Measurements from ENCODE around the gene ATF3. TPM values are rescaled to one million over a fixed set of nuclear protein-coding genes. Genes with fewer than 3 reads are reported as not detected.

ATF3 gene
- total and polyA plus RNA-seq, 11 donors: 4.6 to 74.5 (median 17.8) TPM

DNA sequence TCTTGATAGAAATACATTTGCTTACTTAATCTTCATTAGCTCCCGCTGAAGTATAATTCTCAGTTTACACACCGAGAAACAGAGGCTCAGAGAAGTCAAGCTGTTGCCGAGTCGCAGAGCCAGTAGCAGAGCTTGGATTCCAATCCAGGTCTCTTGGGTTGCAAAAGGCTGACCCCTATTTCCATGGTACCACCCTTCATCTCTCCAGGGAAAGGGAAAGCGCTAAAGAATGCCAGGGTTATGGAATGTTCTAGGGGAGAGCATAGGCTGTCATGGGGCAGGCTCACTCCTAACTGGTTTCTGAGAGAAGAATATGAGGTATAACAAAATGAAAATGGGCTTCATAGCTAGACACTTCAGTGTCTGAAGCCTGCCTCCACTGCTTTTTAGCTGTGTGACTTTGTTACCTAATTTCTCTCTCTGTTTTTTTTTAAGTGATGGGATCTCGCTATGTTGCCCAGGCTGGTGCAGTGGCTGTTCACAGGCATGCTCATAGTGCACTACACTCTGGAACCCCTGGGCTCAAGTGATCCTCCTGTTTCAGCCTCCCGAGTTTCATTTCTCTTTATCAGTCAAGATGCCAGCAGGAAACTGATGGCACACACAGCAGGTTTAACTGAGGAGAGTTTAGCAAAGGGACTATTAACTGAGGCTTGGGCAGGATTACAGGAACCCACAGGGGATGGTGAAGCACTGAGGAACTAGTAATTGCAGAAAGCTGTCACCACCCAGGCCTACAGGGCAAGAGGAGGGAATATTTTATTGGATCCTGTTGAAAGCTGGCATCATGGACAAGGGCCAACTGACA is 25.5 kb upstream of the ATF3 start:
- ATAC-seq: no peak
- TF ChIP-seq, protein P1, sequence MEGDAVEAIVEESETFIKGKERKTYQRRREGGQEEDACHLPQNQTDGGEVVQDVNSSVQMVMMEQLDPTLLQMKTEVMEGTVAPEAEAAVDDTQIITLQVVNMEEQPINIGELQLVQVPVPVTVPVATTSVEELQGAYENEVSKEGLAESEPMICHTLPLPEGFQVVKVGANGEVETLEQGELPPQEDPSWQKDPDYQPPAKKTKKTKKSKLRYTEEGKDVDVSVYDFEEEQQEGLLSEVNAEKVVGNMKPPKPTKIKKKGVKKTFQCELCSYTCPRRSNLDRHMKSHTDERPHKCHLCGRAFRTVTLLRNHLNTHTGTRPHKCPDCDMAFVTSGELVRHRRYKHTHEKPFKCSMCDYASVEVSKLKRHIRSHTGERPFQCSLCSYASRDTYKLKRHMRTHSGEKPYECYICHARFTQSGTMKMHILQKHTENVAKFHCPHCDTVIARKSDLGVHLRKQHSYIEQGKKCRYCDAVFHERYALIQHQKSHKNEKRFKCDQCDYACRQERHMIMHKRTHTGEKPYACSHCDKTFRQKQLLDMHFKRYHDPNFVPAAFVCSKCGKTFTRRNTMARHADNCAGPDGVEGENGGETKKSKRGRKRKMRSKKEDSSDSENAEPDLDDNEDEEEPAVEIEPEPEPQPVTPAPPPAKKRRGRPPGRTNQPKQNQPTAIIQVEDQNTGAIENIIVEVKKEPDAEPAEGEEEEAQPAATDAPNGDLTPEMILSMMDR (IDR thresholded peaks at IDR 0.05): no peak
- TF ChIP-seq POLR2A (IDR thresholded peaks at IDR 0.05): no peak
- H3K4me3 ChIP-seq: no peak overlapping the region
- H3K4me1 ChIP-seq: peaks cover 0 to 15% (median 0%) of the 10 kb centered on the region in 12 donors
- DNase-seq: no peak
- intact Hi-C loops (cut with DNase I): no loop called here
- no peak overlapping the region for H3K27ac ChIP-seq
- H3K9me3 ChIP-seq: no peaks in the 10 kb centered on the region
- no peaks in the 10 kb centered on the region for H3K36me3 ChIP-seq
- H3K27me3 ChIP-seq: peaks cover 0 to 20% (median 3%) of the 10 kb centered on the region in 9 donors
- 82 to 89% (median 88%) methylated on average over 7 of the region's 7 CpGs for WGBS, 4 donors

DNA sequence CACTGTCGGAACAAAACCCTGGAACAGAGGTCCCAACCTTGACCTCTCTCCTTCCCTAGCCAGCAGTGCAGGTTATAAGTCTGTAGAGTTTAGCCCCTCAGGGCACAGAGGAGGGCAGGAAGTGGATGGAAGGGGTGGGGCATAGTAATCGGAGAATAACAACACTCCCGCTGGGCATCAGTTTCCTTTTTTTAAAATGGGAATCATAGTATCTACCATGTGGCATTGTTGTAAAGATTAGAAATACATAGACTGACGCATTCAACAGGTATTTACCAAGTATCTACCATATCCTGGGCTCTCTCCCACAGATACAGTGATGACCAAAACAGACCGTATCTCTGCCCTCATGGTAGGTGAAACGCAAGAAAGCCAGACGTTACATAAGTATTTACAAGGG is 24.9 kb upstream of the ATF3 start:
- intact Hi-C loops (cut with DNase I): no loop called here
- no peak for TF ChIP-seq POLR2A (IDR thresholded peaks at IDR 0.05)
- TF ChIP-seq, protein P1 (IDR thresholded peaks at IDR 0.05): no peak
- DNase-seq: no peak
- Histone ChIP-seq H3K4me1 (peaks cover 0 to 9% (median 0%) of the 10 kb centered on the region in 12 donors), H3K27me3 (peaks cover 0 to 27% (median 7%) of the 10 kb centered on the region in 9 donors), H3K27ac (no peak overlapping the region), H3K4me3 (no peak overlapping the region), H3K36me3 (no peaks in the 10 kb centered on the region), H3K9me3 (no peaks in the 10 kb centered on the region)
- ATAC-seq: no peak
- 69 to 76% (median 74%) methylated on average over 7 of the region's 7 CpGs for WGBS, 4 donors

DNA sequence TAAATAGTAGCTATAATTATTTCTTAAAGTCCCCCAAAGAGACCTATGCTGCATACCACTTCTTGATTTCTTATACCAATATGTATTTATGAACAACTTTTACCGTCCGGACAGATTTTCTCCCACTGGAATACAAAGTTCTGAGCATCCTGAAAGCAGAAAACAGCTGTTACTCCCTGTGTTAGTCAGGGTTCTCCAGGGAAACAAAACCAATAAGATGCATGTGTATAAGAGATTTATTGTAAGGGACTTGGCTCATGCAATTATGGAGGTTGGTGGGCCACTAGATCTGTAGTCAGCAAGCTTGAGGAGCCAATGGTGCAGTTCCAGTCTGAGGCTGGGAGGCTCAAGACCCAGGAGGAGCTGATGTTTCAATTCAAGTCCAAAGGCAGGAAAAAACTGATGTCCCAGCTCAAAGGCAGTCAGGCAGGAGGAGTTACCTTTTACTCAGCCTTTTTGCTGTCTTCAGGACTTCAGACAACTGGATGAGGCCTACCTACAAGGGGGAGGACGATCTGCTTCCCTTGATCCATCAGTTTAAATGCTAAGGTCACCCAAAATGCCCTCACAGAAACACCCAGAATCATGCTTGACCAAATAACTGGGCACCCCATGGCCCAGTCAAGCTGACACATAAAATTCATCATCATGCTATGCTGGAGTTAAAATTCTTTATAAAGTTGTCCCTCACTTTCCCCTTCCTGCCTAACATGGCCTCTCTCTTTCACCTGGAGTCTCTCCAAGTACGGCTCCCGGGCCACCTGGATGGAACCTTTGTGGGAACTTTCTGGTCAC is 24.3 kb upstream of the ATF3 start:
- WGBS, 4 donors: 83 to 95% (median 92%) methylated on average over 5 of the region's 5 CpGs

More for the DNA sequence above, 24.3 kb upstream of the ATF3 start:
- Histone ChIP-seq H3K9me3 (no peaks in the 10 kb centered on the region), H3K4me3 (no peak overlapping the region), H3K36me3 (no peaks in the 10 kb centered on the region), H3K4me1 (peaks cover 0 to 9% (median 0%) of the 10 kb centered on the region in 12 donors), H3K27me3 (peaks cover 0 to 33% (median 7%) of the 10 kb centered on the region in 9 donors), H3K27ac (no peak overlapping the region)
- TF ChIP-seq, protein P1 (IDR thresholded peaks at IDR 0.05): no peak
- TF ChIP-seq POLR2A (IDR thresholded peaks at IDR 0.05): no peak
- ATAC-seq: no peak
- intact Hi-C loops (cut with DNase I): no loop called here
- DNase-seq: no peak
